HEK293T (cell line): Measurements from ENCODE around the gene ZNF497.
A peak's percentile ranks its signal among the peaks of the same experiment; 100 is the strongest.
"Not testable (repeated sequence)": the region's sequence is repeated elsewhere in the genome, so short reads cannot be mapped to it uniquely, and the experiment has no call there.

Source experiments
- CTCF ChIA-PET: fragments of 350-600 bp; formaldehyde crosslinking; extraction: SDS; loops from one replicate; lab custom pipeline; 2021; ENCODE audit warnings: antibody characterized with exemption, inconsistent platforms; lab: Yijun Ruan, JAX
- POLR2A ChIA-PET: fragments of 350-600 bp; formaldehyde crosslinking; extraction: SDS; loops from one replicate; lab custom pipeline; 2020; ENCODE audit warnings: antibody characterized with exemption, inconsistent platforms; lab: Yijun Ruan, JAX
- DNase-seq: peaks from one replicate; pipeline ENCODE4 v3.0.0; 2012; ENCODE audit warnings: mixed read lengths; ENCODE audit errors: extremely low spot score
- ARNT ChIP-seq: fragments of 450-650 bp; IDR thresholded peaks from 2 replicates; pipeline ENCODE4 v1.6.1; 2017; ENCODE audit warnings: mild to moderate bottlenecking
- BHLHE40 ChIP-seq: fragments of 450-650 bp; IDR thresholded peaks from 2 replicates; pipeline ENCODE4 v1.6.1; 2016; ENCODE audit warnings: mild to moderate bottlenecking, moderate library complexity, borderline replicate concordance
- CTBP1 ChIP-seq: fragments of 450-650 bp; IDR thresholded peaks from 2 replicates; pipeline ENCODE4 v1.6.1; 2016; ENCODE audit warnings: borderline replicate concordance
- ELF4 ChIP-seq: fragments of 450-650 bp; IDR thresholded peaks from 2 replicates; pipeline ENCODE4 v1.6.1; 2017; ENCODE audit warnings: antibody characterized with exemption
- FOXA1 ChIP-seq: fragments of 450-650 bp; IDR thresholded peaks from 2 replicates; pipeline ENCODE4 v1.6.1; 2016; ENCODE audit warnings: mild to moderate bottlenecking
- FOXK2 ChIP-seq: fragments of 450-650 bp; IDR thresholded peaks from 2 replicates; pipeline ENCODE4 v1.6.1; 2016; ENCODE audit warnings: mild to moderate bottlenecking
- FOXM1 ChIP-seq: fragments of 450-650 bp; IDR thresholded peaks from 2 replicates; pipeline ENCODE4 v1.6.1; 2017; ENCODE audit warnings: mild to moderate bottlenecking, borderline replicate concordance
- HDGF ChIP-seq: fragments of 450-650 bp; IDR thresholded peaks from 2 replicates; pipeline ENCODE4 v1.6.1; 2017; ENCODE audit warnings: antibody characterized with exemption, borderline replicate concordance
- L3MBTL2 ChIP-seq: fragments of 450-650 bp; conservative IDR thresholded peaks from 2 replicates; pipeline ENCODE4 v1.6.1; 2016; ENCODE audit warnings: mild to moderate bottlenecking
- LEF1 ChIP-seq: fragments of 450-650 bp; IDR thresholded peaks from 2 replicates; pipeline ENCODE4 v1.6.1; 2017; ENCODE audit warnings: mild to moderate bottlenecking, borderline replicate concordance
- NFRKB ChIP-seq: fragments of 450-650 bp; IDR thresholded peaks from 2 replicates; pipeline ENCODE4 v1.6.1; 2016; ENCODE audit warnings: mild to moderate bottlenecking, moderate library complexity
- SP1 ChIP-seq: fragments of 450-650 bp; IDR thresholded peaks from 2 replicates; pipeline ENCODE4 v1.6.1; 2017
- SUZ12 ChIP-seq: fragments of 450-650 bp; IDR thresholded peaks from 2 replicates; pipeline ENCODE4 v1.6.1; 2016; ENCODE audit warnings: mild to moderate bottlenecking
- TARDBP ChIP-seq: fragments of 450-650 bp; IDR thresholded peaks from 2 replicates; pipeline ENCODE4 v1.6.1; 2016
- ZNF384 ChIP-seq: fragments of 450-650 bp; IDR thresholded peaks from 2 replicates; pipeline ENCODE4 v1.6.1; 2016
- TF ChIP-seq, protein P1 (sequence below): fragments of 450-650 bp; IDR thresholded peaks from 2 replicates; pipeline ENCODE4 v1.6.1; 2016

The ZNF497 gene

DNA sequence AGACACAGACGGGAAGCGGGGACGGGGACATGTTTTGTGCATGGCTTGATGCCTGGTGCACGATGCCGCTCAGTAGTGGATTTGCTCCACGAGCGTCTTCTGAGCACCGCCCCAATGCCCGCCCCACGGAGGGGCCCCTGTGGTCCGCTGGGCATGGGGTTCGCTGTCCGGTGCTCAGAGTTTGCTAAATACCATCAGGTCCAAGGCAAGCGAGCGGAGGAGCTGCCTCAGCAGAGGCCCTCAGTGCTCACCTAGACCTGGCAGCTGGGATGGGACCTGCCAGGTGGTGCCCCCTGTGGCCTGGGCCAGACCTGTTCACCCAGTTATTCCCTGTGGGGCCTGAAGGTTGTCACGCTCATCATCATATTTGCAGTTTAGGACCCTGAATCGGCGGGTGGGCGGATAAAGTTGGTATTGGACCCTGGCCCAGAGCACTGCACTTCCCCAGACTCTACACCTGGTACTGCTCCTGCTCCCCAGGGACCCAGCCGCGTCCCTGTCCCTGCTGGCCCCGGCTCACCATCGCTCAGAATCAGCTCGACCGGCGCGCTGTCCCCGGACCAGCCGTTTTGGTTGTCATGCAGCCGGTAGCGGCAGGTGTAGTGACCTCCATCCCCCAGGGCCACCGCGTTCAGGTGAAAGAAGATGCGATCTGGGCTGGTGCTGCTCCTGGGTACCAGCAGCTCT is 11.5 kb downstream of the ZNF497 start:
- TF ChIP-seq CTBP1 (no peak), TARDBP (no peak), BHLHE40 (no peak), LEF1 (no peak), L3MBTL2 (no peak), ELF4 (no peak), FOXA1 (no peak), HDGF (no peak), ZNF384 (no peak)
- no peak for DNase-seq
- CTCF ChIA-PET, result no interaction called here
- POLR2A ChIA-PET, result interaction anchor here (2.0 kb wide), 1 partner anchor 11 kb away, joined by 14 read pairs; the partner anchor contains the start of gene ZNF497

DNA sequence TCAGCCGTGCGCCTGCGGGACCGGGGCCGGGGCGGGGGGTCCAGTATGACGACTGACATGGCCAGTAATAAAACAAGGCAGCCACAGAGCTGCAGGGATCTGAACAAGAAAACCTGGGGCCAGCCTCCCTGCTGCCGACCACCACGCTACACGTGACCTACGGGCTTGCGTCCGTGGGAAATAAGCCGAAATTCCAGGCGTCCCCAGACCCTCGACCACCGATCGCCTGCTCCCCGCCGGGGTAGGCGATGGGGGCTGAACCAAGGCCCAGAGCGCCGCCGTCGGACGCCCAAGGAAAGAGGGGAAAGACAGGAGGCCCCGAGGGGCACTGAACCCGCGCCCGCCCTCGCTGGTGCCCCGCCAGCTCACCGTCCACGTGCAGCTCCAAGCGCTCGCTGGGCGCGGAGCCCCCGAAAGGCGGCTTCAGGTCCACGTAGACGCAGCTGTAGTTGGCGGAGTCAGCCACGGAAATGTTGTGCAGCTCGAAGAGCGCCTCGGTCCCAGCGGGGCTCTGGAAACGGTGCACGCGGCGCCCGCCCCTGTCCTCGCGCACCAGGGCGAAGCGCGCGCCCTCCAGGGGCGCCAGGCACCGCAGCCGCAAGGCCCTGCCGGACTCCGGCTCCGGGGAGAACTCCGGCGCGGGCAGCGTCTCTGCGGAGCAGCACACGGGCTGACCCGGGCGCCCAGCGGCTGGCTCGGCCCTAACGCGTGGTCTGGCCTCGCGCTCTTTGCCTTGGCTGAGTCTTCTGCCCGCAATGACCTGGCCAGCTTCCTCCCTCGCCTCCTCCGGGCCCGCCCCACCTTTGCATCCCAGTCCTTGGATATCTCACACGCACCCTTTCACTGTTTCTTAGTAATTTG is 12.3 kb downstream of the ZNF497 start:
- CTCF ChIA-PET, result no interaction called here

DNA sequence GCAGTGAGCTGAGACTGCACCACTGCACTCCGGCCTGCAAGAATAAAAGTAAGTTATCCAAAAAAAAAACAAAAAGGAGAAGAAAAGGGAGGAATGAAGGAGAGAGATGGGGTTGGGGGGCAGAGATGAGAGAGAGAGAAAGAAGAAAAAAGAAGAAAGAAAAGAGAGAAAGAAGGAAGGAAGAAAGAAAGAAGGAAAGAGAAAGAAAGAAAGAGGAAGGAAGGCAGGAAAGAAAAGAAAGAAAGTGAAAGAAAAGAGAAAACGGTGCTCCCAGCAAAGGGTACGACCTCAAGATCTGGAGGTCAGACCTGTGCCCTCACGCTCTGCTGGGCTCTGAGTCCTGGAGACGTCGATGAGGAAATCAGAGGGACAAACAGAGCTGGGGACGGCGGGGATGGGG is 13.0 kb downstream of the ZNF497 start:
- POLR2A ChIA-PET, result no interaction called here

More for the DNA sequence above, 12.3 kb downstream of the ZNF497 start:
- no peak for DNase-seq
- POLR2A ChIA-PET, result no interaction called here
- TF ChIP-seq NFRKB (no peak), ARNT (no peak), LEF1 (no peak), CTBP1 (no peak), BHLHE40 (no peak), TARDBP (no peak), FOXA1 (no peak), FOXM1 (no peak), L3MBTL2 (no peak), FOXK2 (no peak), ELF4 (no peak), ZNF384 (no peak), HDGF (no peak), SP1 (no peak), SUZ12 (no peak)
- TF ChIP-seq, protein P1, sequence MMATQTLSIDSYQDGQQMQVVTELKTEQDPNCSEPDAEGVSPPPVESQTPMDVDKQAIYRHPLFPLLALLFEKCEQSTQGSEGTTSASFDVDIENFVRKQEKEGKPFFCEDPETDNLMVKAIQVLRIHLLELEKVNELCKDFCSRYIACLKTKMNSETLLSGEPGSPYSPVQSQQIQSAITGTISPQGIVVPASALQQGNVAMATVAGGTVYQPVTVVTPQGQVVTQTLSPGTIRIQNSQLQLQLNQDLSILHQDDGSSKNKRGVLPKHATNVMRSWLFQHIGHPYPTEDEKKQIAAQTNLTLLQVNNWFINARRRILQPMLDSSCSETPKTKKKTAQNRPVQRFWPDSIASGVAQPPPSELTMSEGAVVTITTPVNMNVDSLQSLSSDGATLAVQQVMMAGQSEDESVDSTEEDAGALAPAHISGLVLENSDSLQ, result no peak

DNA sequence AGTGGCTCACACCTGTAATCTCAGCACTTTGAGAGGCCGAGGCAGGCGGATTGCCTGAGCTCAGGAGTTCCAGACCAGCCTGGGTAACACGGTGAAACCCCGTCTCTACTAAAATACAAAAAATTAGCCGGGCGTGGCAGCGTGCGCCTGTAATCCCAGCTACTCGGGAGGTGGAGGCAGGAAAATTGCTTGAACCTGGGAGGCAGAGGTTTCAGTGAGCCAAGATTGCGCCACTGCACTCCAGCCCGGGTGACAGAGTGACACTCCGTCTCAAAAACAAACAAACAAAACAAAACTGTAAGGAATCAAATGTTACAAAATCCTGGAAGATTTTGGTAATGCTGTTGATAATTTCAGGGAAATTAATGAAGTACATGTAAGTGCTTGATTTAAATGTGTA is 14.5 kb downstream of the ZNF497 start:
- POLR2A ChIA-PET, result interaction anchor here (1.1 to 4.4 kb wide), 4 partner anchors 9 to 172 kb away, joined by 4 to 30 read pairs (median 4); partner anchors contain the start of genes ZBTB45 and ZNF497
- CTCF ChIA-PET, DNase-seq: not testable (repeated sequence)

More for the DNA sequence above, 13.0 kb downstream of the ZNF497 start:
- DNase-seq, result no peak
- CTCF ChIA-PET, result no interaction called here
- TF ChIP-seq NFRKB, result no peak
- no peak for TF ChIP-seq ARNT

DNA sequence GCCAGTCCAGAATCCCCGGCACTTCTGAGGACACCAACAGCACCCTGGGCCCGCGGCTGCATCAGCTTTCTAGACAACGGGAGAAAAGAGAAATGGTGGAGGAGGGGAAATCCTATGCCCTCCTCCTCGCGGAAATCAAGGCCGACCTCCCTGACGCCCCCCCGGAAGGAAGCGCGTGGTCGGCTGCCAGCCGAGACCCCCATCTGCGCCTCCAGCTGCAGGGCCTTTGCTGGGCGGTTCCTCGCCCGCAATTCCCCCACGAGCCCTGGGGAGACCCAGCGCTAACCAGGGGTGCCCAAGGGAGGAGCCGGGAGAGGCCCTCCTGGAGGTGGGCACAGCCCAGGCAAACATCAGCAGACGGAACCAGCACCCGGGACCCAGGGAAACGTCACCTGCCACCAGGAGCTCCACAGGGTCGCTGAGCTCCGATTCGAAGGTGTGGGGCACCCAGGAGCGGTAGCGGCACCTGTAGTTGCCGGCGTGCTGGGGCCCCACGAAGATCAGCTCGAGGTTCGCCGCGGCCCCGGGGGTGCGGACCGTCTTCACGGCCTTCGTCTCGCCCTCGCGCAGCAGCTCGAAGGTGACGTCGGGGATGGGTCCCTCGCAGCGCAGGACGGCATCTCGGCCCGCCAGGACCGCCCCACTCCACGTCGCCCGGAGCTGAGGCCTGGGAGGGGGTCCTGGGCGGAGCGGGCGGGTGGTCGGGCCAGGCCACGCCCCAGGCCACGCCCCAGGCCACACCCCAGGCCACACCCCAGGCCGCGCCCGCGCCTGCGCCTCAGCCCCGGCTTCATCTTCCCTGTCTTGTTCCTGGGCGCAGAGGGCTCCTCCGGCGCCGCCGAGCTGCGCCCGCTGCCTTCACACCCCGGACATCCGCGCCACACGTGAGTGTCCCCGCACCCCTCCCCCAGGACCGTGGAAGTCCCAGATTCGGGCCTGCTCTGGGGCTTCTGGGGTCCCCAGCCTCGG is 15.3 kb downstream of the ZNF497 start:
- TF ChIP-seq CTBP1, result no peak
- peak; percentile 83 for TF ChIP-seq L3MBTL2
- POLR2A ChIA-PET, result interaction anchor here (0.9 to 4.4 kb wide), 6 partner anchors 9 to 172 kb away, joined by 3 to 30 read pairs (median 4); partner anchors contain the start of genes ZBTB45, ZNF497 and ZNF544
- CTCF ChIA-PET, result no interaction called here
- peak; percentile 97 for DNase-seq

DNA sequence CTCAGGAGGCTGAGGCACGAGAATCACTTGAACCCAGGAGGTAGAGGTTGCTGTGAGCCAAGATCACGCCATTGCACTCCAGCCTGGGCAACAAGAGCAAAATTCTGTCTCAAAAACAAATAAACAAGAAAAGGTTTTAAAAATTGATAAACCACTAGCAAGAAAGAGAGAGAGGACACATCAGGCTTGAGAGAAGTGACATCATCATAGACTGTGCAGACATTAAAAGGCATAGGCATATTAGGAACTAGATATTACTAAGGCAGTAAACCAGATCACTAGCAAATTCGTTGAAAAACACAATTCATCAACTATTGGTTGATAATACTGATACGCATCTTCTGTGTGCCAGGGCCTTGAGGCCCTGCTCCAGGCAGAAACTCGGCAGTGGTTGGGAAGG is 17.0 kb downstream of the ZNF497 start:
- CTCF ChIA-PET, result no interaction called here

More for the DNA sequence above, 17.0 kb downstream of the ZNF497 start:
- POLR2A ChIA-PET, result interaction anchor here (0.8 to 4.4 kb wide), 2 partner anchors 17 to 18 kb away, joined by 3 to 30 read pairs; partner anchors contain the start of gene ZNF497
- DNase-seq, result no peak
- TF ChIP-seq L3MBTL2 (no peak), ARNT (no peak), ELF4 (no peak), CTBP1 (no peak), NFRKB (no peak), SUZ12 (no peak), FOXM1 (no peak), FOXA1 (no peak), ZNF384 (no peak), HDGF (no peak), TARDBP (no peak), BHLHE40 (no peak), SP1 (no peak), FOXK2 (no peak), LEF1 (no peak)
- TF ChIP-seq, protein P1, result no peak
